ENCODE measurements around the gene CYP2D6.
"Not testable (repeated sequence)": the region's sequence is repeated elsewhere in the genome, so short reads cannot be mapped to it uniquely, and the experiment has no call there.

The CYP2D6 gene

DNA sequence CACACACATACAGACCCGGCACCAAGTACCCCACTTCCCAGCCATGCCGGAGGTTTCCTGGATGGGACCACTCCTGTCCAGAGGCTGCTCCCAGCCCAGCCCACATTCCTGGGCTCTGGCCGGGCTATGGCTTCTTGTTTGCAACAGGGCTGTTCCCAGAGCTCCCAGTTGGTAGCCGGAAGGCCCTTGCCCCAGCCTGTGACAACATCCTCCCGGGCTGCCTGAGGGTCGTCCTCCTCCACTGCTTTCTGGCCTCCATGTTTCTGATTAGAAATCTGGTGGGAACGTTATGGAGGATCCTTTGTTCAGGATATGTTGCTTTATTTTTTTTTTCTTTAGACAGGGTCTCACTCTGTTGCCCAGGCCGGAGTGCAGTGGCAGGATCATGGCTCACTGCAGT is 952 bp upstream of the CYP2D6 start:
- DNase-seq: no peak

DNA sequence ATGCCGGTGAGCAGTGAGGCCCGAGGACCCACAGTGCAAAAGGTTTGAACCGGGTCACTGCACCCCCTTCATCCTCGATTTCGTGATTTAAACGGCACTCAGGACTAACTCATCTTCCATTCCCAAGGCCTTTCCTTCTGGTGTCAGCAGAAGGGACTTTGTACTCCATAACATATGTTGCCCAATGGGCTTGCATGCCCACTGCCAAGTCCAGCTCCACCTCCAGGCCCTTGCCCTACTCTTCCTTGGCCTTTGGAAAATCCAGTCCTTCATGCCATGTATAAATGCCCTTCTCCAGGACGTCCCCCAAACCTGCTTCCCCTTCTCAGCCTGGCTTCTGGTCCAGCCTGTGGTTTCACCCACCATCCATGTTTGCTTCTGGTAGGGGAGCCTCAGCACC is 428 bp downstream of the CYP2D6 start:
- DNase-seq: not testable (repeated sequence)

GRCh38 chr22:42128776-42129694 is 1.6 kb downstream of the CYP2D6 start:
- not testable (repeated sequence) for DNase-seq

GRCh38 chr22:42128007-42128406 is 2.6 kb downstream of the CYP2D6 start:
- not testable (repeated sequence) for DNase-seq

GRCh38 chr22:42127606-42128005 is 3.0 kb downstream of the CYP2D6 start:
- no peak for DNase-seq

GRCh38 chr22:42123529-42123928 is 7.1 kb downstream of the CYP2D6 start:
- not testable (repeated sequence) for DNase-seq

GRCh38 chr22:42120231-42121021 is 10.2 kb downstream of the CYP2D6 start:
- not testable (repeated sequence) for DNase-seq

DNA sequence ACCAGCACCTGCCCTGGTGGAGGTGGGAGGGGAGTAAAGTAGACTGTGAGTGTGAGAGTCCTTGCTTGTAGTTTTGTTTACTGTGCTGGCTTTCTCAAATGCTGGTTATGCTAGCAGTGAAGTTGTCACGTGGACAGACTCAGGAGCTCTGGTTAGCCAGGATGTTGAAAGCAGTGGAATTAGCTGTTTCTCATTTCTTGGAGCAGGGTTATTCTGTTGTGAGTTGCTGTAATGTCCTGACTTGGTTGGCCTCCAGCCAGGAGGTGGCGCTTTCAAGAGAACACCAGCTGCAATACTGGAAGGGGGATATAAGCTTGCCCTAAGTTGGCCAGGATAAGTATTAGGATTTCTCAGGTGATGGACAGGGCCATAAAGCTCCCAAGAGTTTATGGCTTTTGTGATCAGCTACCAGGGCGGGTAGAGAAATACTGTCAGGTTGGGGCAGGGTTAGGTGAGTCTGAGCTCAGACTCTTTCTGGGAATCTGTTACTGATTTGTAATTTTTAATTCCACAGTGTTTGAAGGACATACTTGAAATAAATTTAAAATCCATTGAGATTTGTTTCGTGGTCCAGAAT is 13.7 kb downstream of the CYP2D6 start:
- DNase-seq: no peak

DNA sequence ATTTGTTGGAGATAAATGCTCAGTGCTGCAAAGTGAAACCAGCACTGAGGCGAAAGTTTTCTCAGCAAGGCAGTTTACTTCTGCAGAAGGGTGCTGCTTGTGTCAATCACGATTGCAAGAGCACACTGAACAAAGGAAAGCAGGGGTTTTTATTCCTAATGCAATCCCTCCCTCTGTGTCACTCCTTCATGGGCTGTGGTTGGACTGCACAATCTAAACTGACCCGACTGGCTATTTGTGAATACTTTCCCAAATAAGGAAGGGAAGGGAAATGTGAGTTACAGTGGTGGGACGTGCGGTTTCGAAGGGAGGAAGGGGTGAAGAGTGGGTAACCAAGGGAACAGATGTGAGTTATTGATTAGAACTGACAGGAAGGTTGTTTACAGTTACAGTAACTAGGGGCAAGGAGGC is 15.2 kb downstream of the CYP2D6 start:
- DNase-seq: not testable (repeated sequence)

- DNase-seq: no peak
Measured at GRCh38 chr22:42114721-42115120, 15.9 kb downstream of the CYP2D6 start.

GRCh38 chr22:42112793-42113192 is 17.8 kb downstream of the CYP2D6 start:
- not testable (repeated sequence) for DNase-seq

DNA sequence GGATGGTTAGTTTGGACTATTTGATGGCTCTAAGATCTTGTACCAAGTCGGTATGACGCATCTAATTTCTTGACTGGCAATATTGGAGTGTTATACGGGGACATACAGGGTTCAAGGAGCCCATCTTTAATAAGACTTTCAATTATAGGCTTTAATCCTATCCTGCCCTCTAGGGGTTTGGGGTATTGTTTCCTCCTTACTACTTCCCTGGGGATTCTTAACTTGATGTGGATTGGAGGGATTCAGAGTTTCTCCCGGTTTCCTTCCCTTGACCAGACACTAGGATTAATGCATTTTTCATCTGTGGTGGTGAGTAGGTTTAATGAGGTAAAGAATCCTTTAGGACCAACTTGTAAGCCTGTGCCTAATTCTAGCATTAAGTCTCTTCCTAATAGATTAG is 18.8 kb downstream of the CYP2D6 start:
- no peak for DNase-seq

GRCh38 chr22:42108848-42109247 is 21.8 kb downstream of the CYP2D6 start:
- no peak for DNase-seq

- DNase-seq: not testable (repeated sequence)
Measured at GRCh38 chr22:42104332-42104860, 26.2 kb downstream of the CYP2D6 start.

- no peak for DNase-seq
Measured at GRCh38 chr22:42101199-42101598, 29.4 kb downstream of the CYP2D6 start.

DNA sequence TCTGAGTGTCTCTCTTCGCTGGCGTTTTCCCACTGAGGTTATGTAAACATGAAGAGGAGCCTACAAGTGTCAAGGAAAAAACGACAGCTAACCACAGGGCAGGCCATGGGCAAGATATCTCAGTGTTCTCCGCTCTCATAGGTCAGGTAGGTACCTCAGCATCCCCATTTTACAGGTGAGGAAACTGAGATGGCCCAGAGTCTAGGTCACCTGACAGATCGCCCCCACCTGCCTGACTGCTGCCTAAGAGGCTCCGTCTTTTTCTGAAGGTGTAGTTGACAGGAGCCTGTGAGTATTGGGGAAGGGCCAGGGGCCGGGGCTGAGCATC is 39.2 kb downstream of the CYP2D6 start:
- DNase-seq: no peak

DNA sequence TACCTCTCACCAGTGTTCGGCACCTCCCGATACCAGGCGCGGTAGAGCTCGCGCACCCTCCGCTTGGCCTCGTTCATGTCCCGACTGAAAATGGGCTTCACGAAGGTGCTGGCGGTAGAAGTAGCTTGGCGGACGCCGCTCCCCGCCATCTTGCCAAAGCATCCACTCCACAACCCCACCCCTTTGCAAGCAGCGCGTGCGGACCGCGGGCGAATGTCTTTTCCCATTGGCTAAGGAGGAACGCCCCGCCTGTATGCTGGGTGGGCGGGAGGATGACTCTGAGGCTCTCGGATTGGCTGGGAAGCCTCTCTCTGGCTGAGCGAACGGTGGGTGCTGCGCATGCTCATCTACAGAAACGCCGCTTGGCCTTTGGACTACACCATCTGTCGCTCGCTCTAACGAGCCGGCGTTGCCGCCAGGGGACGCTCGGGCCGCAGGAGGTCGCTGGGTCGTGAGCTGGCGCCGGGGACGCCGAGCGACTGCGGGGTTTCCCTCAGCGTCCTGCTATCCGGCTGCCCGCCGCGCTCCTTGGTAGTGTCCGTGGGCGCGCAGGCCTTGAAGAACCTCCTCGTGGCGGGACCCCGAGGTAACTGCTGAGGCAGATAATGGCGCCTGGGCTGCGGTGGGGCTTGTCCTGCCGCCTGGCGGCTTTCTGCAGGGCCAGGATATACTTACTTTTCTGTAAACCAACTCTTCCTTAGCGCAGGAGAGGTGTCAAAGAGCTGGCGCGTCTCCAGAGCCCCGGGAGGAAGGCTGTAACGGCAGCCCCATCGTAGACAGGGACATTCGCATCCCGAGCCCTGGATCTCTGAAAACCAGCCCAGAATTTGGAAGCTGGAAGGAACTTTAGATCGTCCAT is 39.8 kb downstream of the CYP2D6 start, which contains the start of gene NDUFA6:
NDUFA6 (minus strand) TSS at position 177 of the 859 bp plus-strand sequence; CDS start at position 149, 28 bp downstream.
- DNase-seq: peak; percentile 90

GRCh38 chr22:42086051-42086450 is 44.6 kb downstream of the CYP2D6 start:
- DNase-seq: no peak

DNA sequence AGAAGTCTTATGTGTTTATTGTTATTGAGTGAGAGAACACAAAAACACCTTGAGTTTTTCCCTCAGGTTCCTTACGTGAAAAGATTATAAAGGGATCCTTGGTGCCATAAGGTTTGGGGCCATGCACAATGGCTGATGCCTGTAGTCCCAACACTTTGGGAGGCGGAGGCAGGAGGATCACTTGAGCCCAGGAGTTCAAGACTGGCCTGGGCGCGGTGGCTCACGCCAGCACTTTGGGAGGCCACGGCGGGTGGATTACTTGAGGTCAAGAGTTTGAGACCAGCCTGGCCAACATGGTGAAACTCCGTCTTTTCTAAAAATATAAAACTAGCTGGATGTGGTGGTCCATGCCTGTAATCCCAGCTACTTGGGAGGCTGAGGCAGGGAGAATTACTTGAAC is 45.7 kb downstream of the CYP2D6 start:
- DNase-seq: no peak

DNA sequence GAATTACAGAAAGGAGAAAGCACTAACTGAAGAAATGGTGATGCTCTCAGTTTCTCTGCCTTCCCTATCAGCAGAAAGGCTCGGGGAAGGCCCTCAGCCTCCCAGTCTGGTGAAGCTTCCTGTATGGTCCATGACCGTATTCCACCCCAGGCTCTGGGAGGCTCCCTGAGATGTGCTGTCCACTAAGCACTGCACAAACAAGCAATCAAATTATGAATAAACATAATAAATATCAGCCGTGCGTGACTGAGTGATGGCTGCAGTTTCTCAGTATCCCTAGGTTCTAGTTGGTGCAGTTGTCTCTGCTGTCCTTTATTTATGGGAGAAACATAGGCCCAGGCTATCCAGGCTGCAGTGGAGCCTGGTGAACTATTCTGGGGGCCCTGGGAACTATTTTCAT is 47.5 kb downstream of the CYP2D6 start:
- no peak for DNase-seq

GRCh38 chr22:42080287-42080686 is 50.3 kb downstream of the CYP2D6 start:
- no peak for DNase-seq
